Muscle of arm (tissue), 14 donors: Measurements from ENCODE around the gene RBM19. TPM values are rescaled to one million over a fixed set of nuclear protein-coding genes. Genes with fewer than 3 reads are reported as not detected.
A peak's percentile ranks its signal among the peaks of the same experiment; 100 is the strongest.
"Not testable (repeated sequence)": the region's sequence is repeated elsewhere in the genome, so short reads cannot be mapped to it uniquely, and the experiment has no call there.

ENCODE experiments used
- DNase-seq: peaks from one replicate; pipeline ENCODE4 v3.0.0-alpha.2; 2013
- long read RNA-seq, 11 donors: transcript quantifications; one replicate each; lab custom pipeline, GENCODE V29; 2026
- polyA plus RNA-seq, 12 donors: library from polyadenylated mRNA; unstranded; fragments of 120-200 nt; gene quantifications; one replicate each; pipeline ENCODE4 v1.2.1, GENCODE V29; 2013; ENCODE audit not compliant: insufficient read length in 12 of 12

The RBM19 gene
- 10 to 100 TPM in 11 of 12 donors, not detected in 1; 12.2 to 23.3 (median 15.3) TPM for polyA plus RNA-seq
- long read RNA-seq, donor 1 = 0 reads
- long read RNA-seq, donor 2 = 0 reads
- long read RNA-seq, donor 3, full-length matches to known transcripts = 2 of 2 reads
- long read RNA-seq, donor 3, partial matches to known transcripts = 0 of 2 reads
- long read RNA-seq, donor 3, other reads (novel, unspliced or antisense) = 0 of 2 reads
- long read RNA-seq, donor 4, full-length matches to known transcripts = 2 of 2 reads
- long read RNA-seq, donor 4, partial matches to known transcripts = 0 of 2 reads
- long read RNA-seq, donor 4, other reads (novel, unspliced or antisense) = 0 of 2 reads
- long read RNA-seq, donor 5 = 0 reads
- long read RNA-seq, donor 6 = 0 reads
- long read RNA-seq, donor 7 = 0 reads
- long read RNA-seq, donor 8, full-length matches to known transcripts = 1 of 1 reads
- long read RNA-seq, donor 8, partial matches to known transcripts = 0 of 1 reads
- long read RNA-seq, donor 8, other reads (novel, unspliced or antisense) = 0 of 1 reads
- long read RNA-seq, donor 9 = 0 reads
- long read RNA-seq, donor 10, full-length matches to known transcripts = 1 of 1 reads
- long read RNA-seq, donor 10, partial matches to known transcripts = 0 of 1 reads
- long read RNA-seq, donor 10, other reads (novel, unspliced or antisense) = 0 of 1 reads
- long read RNA-seq, donor 11 = 0 reads

GRCh38 chr12:113965951-113966797, at the start of gene RBM19:
Gene RBM19 (minus strand): TSS chr12:113966325. CDS start chr12:113966227, 98 bp downstream.
- DNase-seq = peak; percentile 99

- no peak for DNase-seq
Measured at GRCh38 chr12:114015851-114016250, 49.7 kb upstream of the RBM19 start.

- DNase-seq = peak; percentile 15
Measured at GRCh38 chr12:114013575-114014345, 47.6 kb upstream of the RBM19 start.

- no peak for DNase-seq
Measured at GRCh38 chr12:114012744-114013431, 46.8 kb upstream of the RBM19 start.

- no peak for DNase-seq
Measured at GRCh38 chr12:114011711-114012110, 45.6 kb upstream of the RBM19 start.

GRCh38 chr12:114006482-114007425, 40.6 kb upstream of the RBM19 start:
- no peak for DNase-seq

GRCh38 chr12:114004402-114004801, 38.3 kb upstream of the RBM19 start:
- DNase-seq = no peak

GRCh38 chr12:114003286-114003685, 37.2 kb upstream of the RBM19 start:
- DNase-seq = no peak

- DNase-seq = no peak
Measured at GRCh38 chr12:114001511-114002340, 35.6 kb upstream of the RBM19 start.

GRCh38 chr12:114000861-114001260, 34.7 kb upstream of the RBM19 start:
- no peak for DNase-seq

- DNase-seq = not testable (repeated sequence)
Measured at GRCh38 chr12:114000261-114000660, 34.1 kb upstream of the RBM19 start.

GRCh38 chr12:113997365-113997764, 31.2 kb upstream of the RBM19 start:
- no peak for DNase-seq

GRCh38 chr12:113996026-113996425, 29.9 kb upstream of the RBM19 start:
- no peak for DNase-seq

- no peak for DNase-seq
Measured at GRCh38 chr12:113994051-113994450, 27.9 kb upstream of the RBM19 start.

- DNase-seq = not testable (repeated sequence)
Measured at GRCh38 chr12:113992751-113993150, 26.6 kb upstream of the RBM19 start.

GRCh38 chr12:113991224-113992044, 25.3 kb upstream of the RBM19 start:
- DNase-seq = no peak
